Left lung (tissue), 10 donors: ENCODE measurements around the gene FKBP10. TPM values are rescaled to one million over a fixed set of nuclear protein-coding genes. Genes with fewer than 3 reads are reported as not detected.
A peak's percentile ranks its signal among the peaks of the same experiment; 100 is the strongest.

Experiments used
- ATAC-seq: fragments of 200-7000 bp; cut with Tn5 transposase; one replicate; pipeline ENCODE4 v1.9.1; 2020; ENCODE audit warnings: moderate library complexity
- DNase-seq, 4 donors: peaks; one replicate each; pipeline ENCODE4 v3.0.0-alpha.2; 2013 to 2020
- H3K27ac ChIP-seq, 2 donors: fragments of 200-600 bp; sonication (generic) in 1 of 2; one replicate each; pipeline versions ENCODE4 v1.5.0 to v1.8.0; 2020 to 2021
- H3K27me3 ChIP-seq, 2 donors: fragments of 200-600 bp; sonication (generic) in 1 of 2; one replicate each; pipeline versions ENCODE4 v1.5.0 to v1.8.0; 2020 to 2021
- H3K36me3 ChIP-seq, 2 donors: fragments of 200-600 bp; sonication (generic) in 1 of 2; one replicate each; pipeline versions ENCODE4 v1.5.0 to v1.8.0; 2020 to 2021
- H3K4me1 ChIP-seq, 2 donors: fragments of 200-600 bp; one replicate each; pipeline ENCODE4 v1.8.0; 2021
- H3K4me3 ChIP-seq, 2 donors: fragments of 200-600 bp; sonication (generic) in 1 of 2; one replicate each; pipeline versions ENCODE4 v1.5.0 to v1.8.0; 2020 to 2021; ENCODE audit warnings: mild to moderate bottlenecking in 1 of 2
- H3K9me3 ChIP-seq, 2 donors: fragments of 200-600 bp; sonication (generic) in 1 of 2; one replicate each; pipeline versions ENCODE4 v1.5.0 to v1.8.0; 2020 to 2021
- intact Hi-C, 2 donors: fragments of 100-400 bp; cut with DNase I; formaldehyde crosslinking; loops; one replicate each; pipeline versions ENCODE4 v1.11.2 to v1.14.2; 2022
- polyA plus RNA-seq, 6 donors: library from polyadenylated mRNA; unstranded; fragments of 120-200 nt; gene quantifications; one replicate each; pipeline ENCODE4 v1.2.1, GENCODE V29; 2013; ENCODE audit not compliant: insufficient read length in 6 of 6
- total RNA-seq, 2 donors: library from RNA; stranded (reverse); fragmentation: NEBNext Ultra II Directional; extraction: Animal tissue kit (Norgen Biotek cat#: 25700); gene quantifications; one replicate each; pipeline ENCODE4 v1.2.1, GENCODE V29; 2021
- TF ChIP-seq, protein P1 (sequence below), 2 donors: fragments of 200-600 bp; sonication (generic) in 1 of 2; IDR thresholded peaks; one replicate each; pipeline versions ENCODE4 v1.5.0 to v1.8.0; 2021; ENCODE audit warnings: antibody characterized with exemption in 2 of 2
- donor health status: DM: no; HTN: yes; CAD: no.
- donor health status: DM: no; HTN: no; CAD: no.

FKBP10 gene
- total and polyA plus RNA-seq, 8 donors: 82.1 to 169 (median 141) TPM

DNA sequence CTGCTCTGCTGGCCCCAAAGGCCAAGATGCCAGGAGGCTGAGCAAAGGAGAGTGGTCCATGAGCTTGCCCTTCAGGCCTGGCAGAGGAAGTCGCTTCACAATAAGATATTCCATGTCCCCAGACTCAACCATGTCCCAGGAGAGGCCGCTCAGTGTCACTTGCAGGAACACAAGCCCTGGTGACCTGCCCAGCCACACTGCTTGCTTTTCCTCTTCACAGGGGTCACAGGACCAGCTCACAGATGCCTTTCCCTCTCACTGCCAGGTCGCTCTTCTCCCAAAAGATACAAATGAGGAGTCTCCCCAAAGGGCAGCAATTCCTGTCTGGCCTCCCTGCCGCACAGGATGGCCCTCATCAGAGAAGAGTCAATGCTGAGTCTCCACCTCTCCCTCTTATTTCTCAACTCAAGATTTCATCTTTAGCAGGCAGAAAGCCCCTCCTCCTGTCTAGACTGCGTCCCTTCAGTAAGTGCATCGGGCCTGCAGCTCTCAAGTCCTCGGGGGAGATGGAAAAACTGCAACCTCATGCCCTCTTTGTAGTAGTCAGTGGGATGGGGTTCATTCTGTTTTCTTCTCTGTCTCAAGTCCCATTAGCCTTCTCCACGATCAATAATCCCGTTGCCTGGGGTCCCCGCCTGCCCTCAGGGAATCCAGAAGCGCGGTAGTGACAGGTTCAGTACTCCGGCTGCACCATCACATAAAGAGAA is 31.2 kb upstream of the FKBP10 start:
- no peaks in the 10 kb centered on the region for H3K9me3 ChIP-seq
- peak overlapping the region; percentile 20 to 48 for H3K27ac ChIP-seq
- no peak for DNase-seq
- TF ChIP-seq, protein P1, sequence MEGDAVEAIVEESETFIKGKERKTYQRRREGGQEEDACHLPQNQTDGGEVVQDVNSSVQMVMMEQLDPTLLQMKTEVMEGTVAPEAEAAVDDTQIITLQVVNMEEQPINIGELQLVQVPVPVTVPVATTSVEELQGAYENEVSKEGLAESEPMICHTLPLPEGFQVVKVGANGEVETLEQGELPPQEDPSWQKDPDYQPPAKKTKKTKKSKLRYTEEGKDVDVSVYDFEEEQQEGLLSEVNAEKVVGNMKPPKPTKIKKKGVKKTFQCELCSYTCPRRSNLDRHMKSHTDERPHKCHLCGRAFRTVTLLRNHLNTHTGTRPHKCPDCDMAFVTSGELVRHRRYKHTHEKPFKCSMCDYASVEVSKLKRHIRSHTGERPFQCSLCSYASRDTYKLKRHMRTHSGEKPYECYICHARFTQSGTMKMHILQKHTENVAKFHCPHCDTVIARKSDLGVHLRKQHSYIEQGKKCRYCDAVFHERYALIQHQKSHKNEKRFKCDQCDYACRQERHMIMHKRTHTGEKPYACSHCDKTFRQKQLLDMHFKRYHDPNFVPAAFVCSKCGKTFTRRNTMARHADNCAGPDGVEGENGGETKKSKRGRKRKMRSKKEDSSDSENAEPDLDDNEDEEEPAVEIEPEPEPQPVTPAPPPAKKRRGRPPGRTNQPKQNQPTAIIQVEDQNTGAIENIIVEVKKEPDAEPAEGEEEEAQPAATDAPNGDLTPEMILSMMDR (IDR thresholded peaks at IDR 0.05): no peak
- ATAC-seq: no peak
- no peaks in the 10 kb centered on the region for H3K36me3 ChIP-seq
- H3K4me3 ChIP-seq: no peak overlapping the region
- intact Hi-C loops: no loop called here
- H3K27me3 ChIP-seq: peaks cover 0 to 25% of the 10 kb centered on the region in 2 donors
- H3K4me1 ChIP-seq: peaks cover 33 to 87% of the 10 kb centered on the region in 2 donors

DNA sequence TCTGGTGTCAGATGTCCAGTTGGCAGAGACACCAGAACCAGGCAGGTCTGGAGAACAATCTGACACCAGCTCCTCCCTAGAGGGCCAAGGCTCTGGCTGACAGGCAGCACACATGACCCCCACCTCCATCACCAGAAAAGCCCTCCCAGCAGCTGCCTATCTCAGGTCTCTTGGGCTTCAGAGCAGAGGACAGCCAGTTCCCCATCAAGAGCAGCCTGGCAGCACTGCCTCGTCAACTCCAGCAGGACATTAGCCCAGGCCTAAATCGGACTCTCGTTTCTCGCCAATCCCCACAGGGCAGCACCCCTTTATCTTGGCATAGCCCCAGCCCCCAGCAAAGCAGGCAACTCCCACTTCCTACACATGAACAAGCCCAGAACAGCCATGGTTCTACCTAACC is 30.7 kb upstream of the FKBP10 start:
- Histone ChIP-seq H3K27ac (peak overlapping the region; percentile 20 to 48), H3K9me3 (no peaks in the 10 kb centered on the region), H3K36me3 (no peaks in the 10 kb centered on the region), H3K4me1 (peaks cover 30 to 84% of the 10 kb centered on the region in 2 donors), H3K27me3 (peaks cover 0 to 28% of the 10 kb centered on the region in 2 donors), H3K4me3 (no peak overlapping the region)
- DNase-seq: no peak
- intact Hi-C loops: no loop called here
- ATAC-seq: no peak
- TF ChIP-seq, protein P1 (IDR thresholded peaks at IDR 0.05): no peak

DNA sequence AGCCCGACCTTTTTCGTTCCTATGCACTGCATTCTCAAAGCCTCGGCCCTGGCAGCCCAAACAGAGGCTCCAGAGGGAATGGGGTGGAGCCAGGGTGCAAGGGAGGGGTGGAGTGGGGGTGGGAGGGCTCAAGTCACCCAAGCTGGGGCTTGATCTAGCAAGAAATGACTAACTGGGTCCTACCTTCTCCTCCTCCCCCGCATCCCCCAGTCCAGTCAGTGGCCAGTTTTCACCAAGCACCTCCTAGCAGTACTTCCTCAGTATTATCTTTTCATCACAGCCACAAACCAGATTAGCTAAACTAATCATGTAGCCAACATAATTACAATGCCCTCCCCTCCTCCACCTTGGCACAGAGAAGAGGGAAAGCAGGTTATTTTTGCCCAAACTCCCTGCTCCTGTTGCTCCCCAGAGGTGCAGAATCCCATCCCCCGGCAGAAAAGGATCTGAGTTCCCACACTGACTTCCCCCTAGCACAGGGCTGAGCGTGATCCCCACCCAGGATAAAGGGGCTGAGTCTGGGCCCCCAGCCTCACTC is 28.5 kb upstream of the FKBP10 start:
- ATAC-seq: peak; percentile 14
- peaks cover 20 to 68% of the 10 kb centered on the region in 2 donors for H3K4me1 ChIP-seq

DNA sequence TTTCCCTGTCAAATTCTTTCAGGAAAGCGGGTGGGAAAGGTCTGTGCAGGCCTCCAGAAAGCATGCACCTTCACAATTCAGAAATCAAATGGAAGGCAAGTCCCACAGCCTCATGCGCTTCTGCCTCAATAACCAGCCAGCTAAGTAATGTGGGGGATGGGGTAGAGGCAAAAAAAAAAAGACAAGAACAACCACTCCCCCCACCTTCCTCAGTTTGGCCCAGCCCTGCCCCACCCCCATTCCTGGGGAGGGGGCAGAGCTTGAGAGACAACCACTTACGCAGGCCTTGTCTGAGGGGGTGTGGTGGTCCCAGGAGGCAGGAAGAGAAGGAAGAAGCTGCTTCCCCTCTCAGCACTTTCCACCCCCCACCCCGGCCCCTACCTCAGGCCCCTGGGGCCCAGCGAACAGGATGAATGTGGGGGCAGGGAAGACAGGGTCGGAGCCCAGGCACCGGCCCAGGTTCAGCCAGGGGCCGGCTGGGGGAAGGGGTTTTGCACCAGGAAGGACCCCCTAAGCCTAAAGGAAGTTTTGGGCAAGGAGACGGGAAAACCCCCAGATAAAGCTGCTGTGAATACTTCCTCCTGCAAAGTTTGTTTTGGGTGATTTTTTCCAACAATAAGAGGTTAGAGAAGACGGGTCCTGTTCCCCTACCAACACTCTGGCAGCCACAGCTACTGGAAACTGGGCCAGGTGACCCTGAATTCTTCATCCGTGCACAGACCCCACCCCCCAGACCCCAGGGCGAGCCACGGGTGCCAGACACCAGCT is 27.5 kb upstream of the FKBP10 start:
- H3K27me3 ChIP-seq: peaks cover 0 to 28% of the 10 kb centered on the region in 2 donors
- peaks cover 20 to 61% of the 10 kb centered on the region in 2 donors for H3K4me1 ChIP-seq
- peak overlapping the region; percentile 86 to 91 for H3K27ac ChIP-seq
- H3K36me3 ChIP-seq: no peaks in the 10 kb centered on the region
- TF ChIP-seq, protein P1 (IDR thresholded peaks at IDR 0.05): no peak
- peak in 1 of 4 donors; percentile 80 for DNase-seq
- ATAC-seq: no peak
- H3K9me3 ChIP-seq: no peaks in the 10 kb centered on the region
- peak overlapping the region; percentile 57 for H3K4me3 ChIP-seq
- intact Hi-C loops: no loop called here

More for the DNA sequence above, 28.5 kb upstream of the FKBP10 start:
- Histone ChIP-seq H3K27me3 (peaks cover 0 to 28% of the 10 kb centered on the region in 2 donors), H3K27ac (peak overlapping the region; percentile 86 to 91), H3K36me3 (no peaks in the 10 kb centered on the region), H3K4me3 (peak overlapping the region; percentile 57), H3K9me3 (no peaks in the 10 kb centered on the region)
- intact Hi-C loops: no loop called here
- no peak for DNase-seq
- TF ChIP-seq, protein P1 (IDR thresholded peaks at IDR 0.05): no peak

DNA sequence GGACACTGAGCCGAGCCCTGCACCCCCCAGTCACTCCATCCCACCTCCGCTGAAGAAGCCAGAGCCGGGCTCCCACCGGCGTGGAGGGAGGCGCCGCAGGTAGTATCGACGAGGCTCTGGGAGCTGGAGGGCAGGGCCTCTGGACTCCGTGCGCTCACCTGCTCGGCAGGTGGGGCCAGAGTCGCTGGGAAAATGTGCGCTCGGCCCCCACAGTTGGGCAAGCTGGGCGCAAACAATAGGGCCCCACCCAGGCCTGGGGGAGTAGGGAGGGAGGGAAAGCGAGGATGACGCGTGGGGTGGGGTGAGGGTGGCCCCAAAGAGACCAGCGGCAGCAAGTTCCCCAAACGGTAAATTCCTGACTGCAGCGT is 27.0 kb upstream of the FKBP10 start:
- Histone ChIP-seq H3K27ac (peak overlapping the region; percentile 86 to 91), H3K9me3 (no peaks in the 10 kb centered on the region), H3K36me3 (no peaks in the 10 kb centered on the region), H3K4me3 (peak overlapping the region; percentile 57), H3K4me1 (peaks cover 20 to 61% of the 10 kb centered on the region in 2 donors), H3K27me3 (peaks cover 0 to 28% of the 10 kb centered on the region in 2 donors)
- intact Hi-C loops: no loop called here
- TF ChIP-seq, protein P1 (IDR thresholded peaks at IDR 0.05): no peak
- peak in 3 of 4 donors; percentile 70 to 89 (median 82) for DNase-seq
- peak; percentile 51 for ATAC-seq
